ENCODE data around the gene PIK3R1. TPM values are rescaled to one million over a fixed set of nuclear protein-coding genes. Genes with fewer than 3 reads are reported as not detected.

Gene PIK3R1
- total RNA-seq, 1 donor from 2014 or later = 60.0 TPM

DNA sequence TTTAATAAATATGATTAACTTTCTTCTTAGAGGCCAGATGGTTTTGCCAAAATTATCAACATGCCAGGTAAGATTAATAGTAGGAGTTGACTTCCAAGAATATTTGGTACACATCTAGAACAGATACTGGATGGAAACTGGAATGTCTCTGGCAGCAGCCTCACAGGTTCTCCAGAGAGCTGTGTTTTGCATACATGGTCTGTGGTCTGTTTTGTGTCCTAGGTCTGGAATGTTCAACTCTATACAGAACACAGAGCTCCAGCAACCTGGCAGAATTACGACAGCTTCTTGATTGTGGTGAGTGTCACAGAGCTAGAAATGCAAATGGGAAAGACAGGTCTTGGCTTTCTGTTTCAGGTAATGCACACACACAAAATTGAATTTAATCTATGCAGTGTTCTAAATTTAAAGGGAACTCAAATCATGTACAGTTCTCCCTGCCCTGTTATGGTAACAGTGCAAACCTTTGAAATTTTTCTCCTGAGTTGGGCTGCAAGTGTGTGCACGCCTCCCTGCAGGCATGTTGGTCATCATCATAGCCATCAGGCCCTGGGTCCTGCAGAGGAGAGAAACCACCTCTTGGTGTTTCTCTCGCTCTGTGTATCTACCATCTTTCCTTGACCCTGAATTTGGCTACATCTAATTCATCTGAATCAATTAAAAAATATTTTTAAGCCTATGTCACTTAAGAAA is 58.3 kb downstream of the PIK3R1 start:
- intact Hi-C loops (cut with micrococcal nuclease) = loop anchor here (1.0 to 5.0 kb wide), 4 partner anchors 13 to 1107 kb away; partner anchors contain the start of gene PIK3R1
- H3K27me3 Mint-ChIP-seq (ENCODE audit: low read depth) = no peaks in the 10 kb centered on the region
- DNase-seq (ENCODE audit: low spot score) = no peak

DNA sequence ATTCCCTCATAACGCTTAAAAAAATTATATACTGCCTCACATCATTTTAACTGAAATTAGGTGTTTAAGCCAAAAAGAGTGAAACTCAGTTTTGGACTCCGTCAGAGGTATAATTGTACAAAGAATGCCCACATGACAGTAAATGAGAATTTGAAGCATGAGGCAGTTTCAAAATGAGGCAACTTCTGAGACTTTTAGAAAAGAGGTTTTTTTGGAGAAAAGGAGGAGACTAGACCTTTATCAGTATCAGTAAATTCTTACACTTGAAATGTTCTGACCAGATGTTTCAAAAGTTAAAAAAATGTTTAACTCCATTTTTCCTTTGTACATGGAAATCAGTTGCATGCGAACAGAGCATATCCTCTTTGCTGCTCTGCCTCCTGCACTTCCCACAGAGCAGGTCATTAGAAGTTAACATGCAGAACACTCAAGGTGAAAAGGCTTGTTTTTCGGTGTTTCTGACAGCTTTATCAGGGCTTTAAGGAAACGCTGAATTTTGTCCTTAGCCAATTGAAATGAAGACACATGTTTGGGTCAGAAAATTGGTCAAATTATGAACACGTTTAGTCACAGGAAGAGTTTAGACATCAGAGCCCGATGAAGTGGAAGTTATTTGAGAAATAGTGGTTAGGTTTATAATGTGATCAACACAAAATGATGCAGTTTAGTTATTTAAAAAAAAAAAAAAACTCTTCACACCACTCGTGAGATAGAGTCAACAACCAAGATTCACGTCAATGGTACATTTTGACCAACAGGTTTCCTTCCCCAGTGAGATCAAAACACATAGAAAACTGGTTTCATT is 59.5 kb downstream of the PIK3R1 start:
- no peak for DNase-seq (ENCODE audit: low spot score)
- peak overlapping the region; percentile 64 for H3K4me3 Mint-ChIP-seq (ENCODE audit: low read depth)
- peaks cover 83% of the 10 kb centered on the region for H3K4me1 Mint-ChIP-seq (ENCODE audit: low read depth)
- peaks cover 59% of the 10 kb centered on the region for H3K36me3 Mint-ChIP-seq (ENCODE audit: low read depth)
- H3K9me3 Mint-ChIP-seq = no peaks in the 10 kb centered on the region
- H3K27ac Mint-ChIP-seq = peak overlapping the region; percentile 96
- intact Hi-C loops (cut with micrococcal nuclease) = loop anchor here (1.0 to 5.0 kb wide), 7 partner anchors 14 to 1108 kb away; partner anchors contain the start of gene PIK3R1
- no peaks in the 10 kb centered on the region for H3K27me3 Mint-ChIP-seq (ENCODE audit: low read depth)

More for the DNA sequence above, 58.3 kb downstream of the PIK3R1 start:
- H3K4me1 Mint-ChIP-seq (ENCODE audit: low read depth) = peaks cover 82% of the 10 kb centered on the region
- no peaks in the 10 kb centered on the region for H3K9me3 Mint-ChIP-seq
- H3K27ac Mint-ChIP-seq = peak overlapping the region; percentile 96
- H3K36me3 Mint-ChIP-seq (ENCODE audit: low read depth) = peaks cover 47% of the 10 kb centered on the region
- no peak overlapping the region for H3K4me3 Mint-ChIP-seq (ENCODE audit: low read depth)

GRCh38 chr5:68276740-68277139 is 61.2 kb downstream of the PIK3R1 start:
- no peak overlapping the region for H3K4me3 Mint-ChIP-seq (ENCODE audit: low read depth)

GRCh38 chr5:68277431-68277830 is 61.9 kb downstream of the PIK3R1 start:
- Mint-ChIP-seq H3K4me1 (ENCODE audit: low read depth) (peaks cover 82% of the 10 kb centered on the region), H3K9me3 (no peaks in the 10 kb centered on the region), H3K27ac (peak overlapping the region; percentile 48), H3K27me3 (ENCODE audit: low read depth) (no peaks in the 10 kb centered on the region), H3K4me3 (ENCODE audit: low read depth) (no peak overlapping the region), H3K36me3 (ENCODE audit: low read depth) (peaks cover 82% of the 10 kb centered on the region)
- intact Hi-C loops (cut with micrococcal nuclease) = no loop called here
- no peak for DNase-seq (ENCODE audit: low spot score)

More at GRCh38 chr5:68276740-68277139, 61.2 kb downstream of the PIK3R1 start:
- Mint-ChIP-seq H3K9me3 (no peaks in the 10 kb centered on the region), H3K27me3 (ENCODE audit: low read depth) (no peaks in the 10 kb centered on the region), H3K27ac (peak overlapping the region; percentile 22), H3K4me1 (ENCODE audit: low read depth) (peaks cover 80% of the 10 kb centered on the region), H3K36me3 (ENCODE audit: low read depth) (peaks cover 76% of the 10 kb centered on the region)
- no peak for DNase-seq (ENCODE audit: low spot score)
- intact Hi-C loops (cut with micrococcal nuclease) = no loop called here

- peak; percentile 61 for DNase-seq (ENCODE audit: low spot score)
- Mint-ChIP-seq H3K9me3 (no peaks in the 10 kb centered on the region), H3K36me3 (ENCODE audit: low read depth) (peaks cover 90% of the 10 kb centered on the region), H3K4me3 (ENCODE audit: low read depth) (peak overlapping the region; percentile 83), H3K27me3 (ENCODE audit: low read depth) (no peaks in the 10 kb centered on the region), H3K27ac (peak overlapping the region; percentile 87), H3K4me1 (ENCODE audit: low read depth) (peaks cover 81% of the 10 kb centered on the region)
- intact Hi-C loops (cut with micrococcal nuclease) = loop anchor here (1.0 to 10.0 kb wide), 9 partner anchors 8 to 1275 kb away; partner anchors contain the start of gene PIK3R1
These were observed 64.4 kb downstream of the PIK3R1 start for GRCh38 chr5:68279984-68280383.

DNA sequence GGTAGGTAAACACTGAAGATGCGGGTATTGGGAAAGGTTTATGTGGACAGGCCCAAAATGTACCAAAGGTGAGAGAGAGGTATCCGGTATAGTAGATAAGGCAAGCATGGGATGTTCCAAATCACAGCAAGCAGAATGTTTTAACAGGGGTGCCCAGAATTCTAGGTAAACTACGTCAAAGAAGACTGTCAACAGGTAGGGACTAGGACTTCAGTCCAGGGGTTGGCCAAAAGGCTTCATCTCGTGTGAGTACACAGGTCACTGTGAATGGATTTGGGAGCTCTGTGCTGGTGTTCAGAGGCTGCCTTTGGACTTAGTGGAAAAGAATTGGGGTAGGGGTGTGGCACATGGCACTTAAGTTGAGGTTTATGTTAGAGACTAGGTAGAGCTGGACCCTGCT is 66.4 kb downstream of the PIK3R1 start:
- H3K9me3 Mint-ChIP-seq = no peaks in the 10 kb centered on the region
- H3K27me3 Mint-ChIP-seq (ENCODE audit: low read depth) = no peaks in the 10 kb centered on the region
- no peak for DNase-seq (ENCODE audit: low spot score)
- peak overlapping the region; percentile 78 for H3K4me3 Mint-ChIP-seq (ENCODE audit: low read depth)
- peaks cover 83% of the 10 kb centered on the region for H3K4me1 Mint-ChIP-seq (ENCODE audit: low read depth)
- peak overlapping the region; percentile 57 for H3K27ac Mint-ChIP-seq
- peaks cover 84% of the 10 kb centered on the region for H3K36me3 Mint-ChIP-seq (ENCODE audit: low read depth)
- intact Hi-C loops (cut with micrococcal nuclease) = loop anchor here (5.0 to 10.0 kb wide), 3 partner anchors 1037 to 1277 kb away; no protein-coding TSS in a partner anchor

DNA sequence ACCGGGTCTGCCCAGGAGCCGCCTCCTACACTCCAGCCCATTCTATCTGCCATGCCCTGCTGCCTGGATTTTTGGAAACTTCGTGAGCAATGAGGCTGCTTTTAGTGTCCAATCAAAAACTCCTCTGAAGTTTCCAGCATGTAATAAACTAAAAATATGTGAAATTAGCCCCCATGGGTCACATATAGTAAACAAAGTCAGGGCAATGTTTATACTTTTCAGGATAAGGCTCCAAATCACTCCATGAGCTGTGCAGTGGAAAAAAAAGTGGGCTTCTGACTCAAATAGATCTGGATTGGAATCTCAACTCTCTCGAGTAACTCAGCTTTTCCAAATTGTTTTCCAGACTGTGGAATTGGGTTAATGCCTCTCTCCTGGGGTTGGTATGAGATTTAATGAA is 68.2 kb downstream of the PIK3R1 start:
- Mint-ChIP-seq H3K4me3 (ENCODE audit: low read depth) (peak overlapping the region; percentile 52), H3K36me3 (ENCODE audit: low read depth) (peaks cover 72% of the 10 kb centered on the region), H3K27me3 (ENCODE audit: low read depth) (no peaks in the 10 kb centered on the region), H3K27ac (peak overlapping the region; percentile 6), H3K4me1 (ENCODE audit: low read depth) (peaks cover 86% of the 10 kb centered on the region), H3K9me3 (no peaks in the 10 kb centered on the region)
- DNase-seq (ENCODE audit: low spot score) = no peak
- intact Hi-C loops (cut with micrococcal nuclease) = loop anchor here (5.0 to 10.0 kb wide), 3 partner anchors 1039 to 1279 kb away; no protein-coding TSS in a partner anchor

DNA sequence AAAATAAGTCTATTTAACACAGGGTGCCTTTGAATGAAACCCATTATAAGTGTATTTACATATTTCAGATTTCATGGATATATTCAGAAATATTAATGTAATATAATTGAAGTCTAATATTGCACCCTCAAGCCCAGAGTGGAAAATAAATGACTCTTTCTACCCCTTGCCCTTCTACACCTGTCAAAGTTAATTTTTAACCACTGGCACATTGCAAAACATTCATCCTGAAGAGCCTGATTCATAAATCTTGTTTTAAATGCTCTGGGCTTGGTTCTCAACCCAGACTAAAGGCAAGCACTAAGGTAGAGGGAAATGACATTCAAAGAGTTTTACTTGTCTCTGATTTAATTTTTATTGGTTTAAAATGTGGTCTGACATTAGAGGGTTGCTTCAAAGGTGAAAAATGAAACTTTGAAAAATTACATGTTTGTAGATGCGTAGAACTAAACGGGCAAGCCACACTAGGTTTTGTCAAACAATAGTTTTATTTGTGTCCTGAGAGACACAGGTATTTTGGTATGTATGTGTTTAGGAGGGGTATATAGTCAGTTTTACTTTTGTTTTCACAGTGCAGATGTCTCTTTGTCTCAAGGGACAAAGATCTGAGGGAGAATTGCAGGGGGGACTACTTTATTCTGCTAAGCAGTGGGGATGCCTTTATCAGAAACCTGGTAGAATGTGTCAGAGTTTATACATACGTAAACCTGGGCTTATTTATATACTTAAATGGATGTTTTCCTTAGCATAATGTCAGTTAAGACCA is 69.7 kb downstream of the PIK3R1 start:
- Mint-ChIP-seq H3K27me3 (ENCODE audit: low read depth) (no peaks in the 10 kb centered on the region), H3K4me3 (ENCODE audit: low read depth) (peak overlapping the region; percentile 47), H3K36me3 (ENCODE audit: low read depth) (peaks cover 70% of the 10 kb centered on the region), H3K9me3 (no peaks in the 10 kb centered on the region), H3K27ac (peak overlapping the region; percentile 55), H3K4me1 (ENCODE audit: low read depth) (peaks cover 85% of the 10 kb centered on the region)
- intact Hi-C loops (cut with micrococcal nuclease) = loop anchor here (5.0 to 10.0 kb wide), 5 partner anchors 97 to 1280 kb away; no protein-coding TSS in a partner anchor
- DNase-seq (ENCODE audit: low spot score) = no peak

- H3K9me3 Mint-ChIP-seq = no peaks in the 10 kb centered on the region
- DNase-seq (ENCODE audit: low spot score) = no peak
- intact Hi-C loops (cut with micrococcal nuclease) = loop anchor here (1.0 to 10.0 kb wide), 7 partner anchors 96 to 1281 kb away; no protein-coding TSS in a partner anchor
- H3K4me1 Mint-ChIP-seq (ENCODE audit: low read depth) = peaks cover 84% of the 10 kb centered on the region
- H3K27me3 Mint-ChIP-seq (ENCODE audit: low read depth) = no peaks in the 10 kb centered on the region
- H3K27ac Mint-ChIP-seq = peak overlapping the region; percentile 55
- peak overlapping the region; percentile 34 for H3K4me3 Mint-ChIP-seq (ENCODE audit: low read depth)
- H3K36me3 Mint-ChIP-seq (ENCODE audit: low read depth) = peaks cover 68% of the 10 kb centered on the region
These were observed 70.5 kb downstream of the PIK3R1 start for GRCh38 chr5:68285851-68286611.

DNA sequence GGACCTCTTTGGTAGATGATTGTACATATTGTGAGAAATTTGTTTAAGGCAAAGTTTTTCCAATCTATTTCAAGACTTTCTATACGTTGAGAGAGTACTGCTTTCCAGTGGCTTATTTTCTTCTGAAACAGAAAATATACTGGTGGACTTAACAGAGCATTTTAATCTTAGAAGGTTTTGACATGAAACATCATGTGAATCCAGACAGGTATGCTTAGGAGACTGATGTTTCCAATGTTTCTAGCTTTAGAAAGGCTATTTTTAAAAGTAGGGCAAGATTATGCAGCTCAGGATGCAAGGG is 71.0 kb downstream of the PIK3R1 start:
- no peaks in the 10 kb centered on the region for H3K9me3 Mint-ChIP-seq
- peak overlapping the region; percentile 26 for H3K27ac Mint-ChIP-seq
- intact Hi-C loops (cut with micrococcal nuclease) = loop anchor here (1.0 to 10.0 kb wide), 7 partner anchors 96 to 1282 kb away; no protein-coding TSS in a partner anchor
- no peak for DNase-seq (ENCODE audit: low spot score)
- peaks cover 67% of the 10 kb centered on the region for H3K36me3 Mint-ChIP-seq (ENCODE audit: low read depth)
- H3K4me1 Mint-ChIP-seq (ENCODE audit: low read depth) = peaks cover 87% of the 10 kb centered on the region
- H3K27me3 Mint-ChIP-seq (ENCODE audit: low read depth) = no peaks in the 10 kb centered on the region
- peak overlapping the region; percentile 35 for H3K4me3 Mint-ChIP-seq (ENCODE audit: low read depth)

- Mint-ChIP-seq H3K4me1 (ENCODE audit: low read depth) (peaks cover 90% of the 10 kb centered on the region), H3K4me3 (ENCODE audit: low read depth) (peak overlapping the region; percentile 86), H3K36me3 (ENCODE audit: low read depth) (peaks cover 67% of the 10 kb centered on the region), H3K9me3 (no peaks in the 10 kb centered on the region), H3K27me3 (ENCODE audit: low read depth) (no peaks in the 10 kb centered on the region), H3K27ac (peak overlapping the region; percentile 82)
- DNase-seq (ENCODE audit: low spot score) = no peak
- intact Hi-C loops (cut with micrococcal nuclease) = loop anchor here (5.0 to 10.0 kb wide), 5 partner anchors 95 to 1283 kb away; no protein-coding TSS in a partner anchor
These were observed 72.0 kb downstream of the PIK3R1 start for GRCh38 chr5:68287631-68287975.

Data from activated T-helper 2 cell treated with anti-CD3 and anti-CD28 coated beads, Interferon-gamma antibody, Interleukin-2, Interleukin-4, amounts not matched to agents 10 μg/mL and 5 μg/mL and 100 μg/mL, durations not matched to agents 14 hours and 24 hours and 36 hours (primary cell).